Loucy (cell line): ENCODE data around the gene OR7G1.

Experiments
- H2AFZ ChIP-seq: fragments of 200-600 bp; sonication (generic); 2 replicates; pipeline ENCODE4 v1.6.0; 2016; ENCODE audit warnings: antibody characterized with exemption, mild to moderate bottlenecking, low read length, moderate library complexity
- H3F3A ChIP-seq: fragments of 200-600 bp; 2 replicates; pipeline ENCODE4 v1.6.0; 2016; ENCODE audit warnings: antibody characterized with exemption, low read depth, mild to moderate bottlenecking
- H3K27me3 ChIP-seq: fragments of 200-600 bp; sonication (generic); 2 replicates; pipeline ENCODE4 v1.6.1; 2014; ENCODE audit warnings: low read length, mild to moderate bottlenecking; ENCODE audit not compliant: insufficient read depth, poor library complexity, severe bottlenecking
- H3K36me3 ChIP-seq: fragments of 200-600 bp; sonication (generic); 2 replicates; pipeline ENCODE4 v1.6.1; 2016; ENCODE audit warnings: low read length; ENCODE audit not compliant: insufficient read depth
- H3K4me1 ChIP-seq: fragments of 200-600 bp; sonication (generic); 2 replicates; pipeline ENCODE4 v1.5.1; 2014; ENCODE audit warnings: low read length, mild to moderate bottlenecking; ENCODE audit not compliant: insufficient read depth, poor library complexity, severe bottlenecking
- H3K4me2 ChIP-seq: fragments of 200-600 bp; sonication (generic); 2 replicates; pipeline ENCODE4 v1.6.0; 2014; ENCODE audit warnings: antibody characterized with exemption, low read length, low read depth, mild to moderate bottlenecking; ENCODE audit not compliant: poor library complexity, severe bottlenecking
- H3K4me3 ChIP-seq: fragments of 200-600 bp; sonication (generic); 2 replicates; pipeline ENCODE4 v1.5.1; 2014; ENCODE audit warnings: low read length, mild to moderate bottlenecking, mixed read lengths; ENCODE audit not compliant: poor library complexity, severe bottlenecking
- H3K79me2 ChIP-seq: fragments of 200-600 bp; sonication (generic); 2 replicates; pipeline ENCODE4 v1.6.1; 2014; ENCODE audit warnings: low read length; ENCODE audit not compliant: insufficient read depth
- H3K9ac ChIP-seq: fragments of 200-600 bp; sonication (generic); 2 replicates; pipeline ENCODE4 v1.6.0; 2014; ENCODE audit warnings: mild to moderate bottlenecking, low read depth, low read length, moderate library complexity; ENCODE audit not compliant: poor library complexity, severe bottlenecking
- H3K9me2 ChIP-seq: fragments of 200-600 bp; sonication (generic); replicated peaks from 2 replicates; pipeline ENCODE4 v1.6.1; 2016; ENCODE audit warnings: low read depth, low read length, mixed read lengths
- H3K9me3 ChIP-seq: fragments of 200-600 bp; sonication (generic); 2 replicates; pipeline ENCODE4 v1.6.1; 2014; ENCODE audit warnings: mild to moderate bottlenecking, antibody characterized with exemption, low read length, low read depth; ENCODE audit not compliant: insufficient read depth
- H4K20me1 ChIP-seq: fragments of 200-600 bp; sonication (generic); 2 replicates; pipeline ENCODE4 v1.6.0; 2014; ENCODE audit warnings: antibody characterized with exemption, low read length, mild to moderate bottlenecking; ENCODE audit not compliant: insufficient read depth, poor library complexity, severe bottlenecking
- EZH2phosphoT487 ChIP-seq: fragments of 200-600 bp; IDR thresholded peaks from 2 replicates; pipeline ENCODE4 v1.6.1; 2018; ENCODE audit warnings: antibody characterized with exemption, mild to moderate bottlenecking, moderate library complexity, borderline replicate concordance
- TF ChIP-seq, protein P1 (sequence below): fragments of 200-600 bp; sonication (generic); conservative IDR thresholded peaks from 2 replicates; pipeline ENCODE4 v1.5.1; 2014; ENCODE audit warnings: mild to moderate bottlenecking, antibody characterized with exemption, low read length

OR7G1 gene

DNA sequence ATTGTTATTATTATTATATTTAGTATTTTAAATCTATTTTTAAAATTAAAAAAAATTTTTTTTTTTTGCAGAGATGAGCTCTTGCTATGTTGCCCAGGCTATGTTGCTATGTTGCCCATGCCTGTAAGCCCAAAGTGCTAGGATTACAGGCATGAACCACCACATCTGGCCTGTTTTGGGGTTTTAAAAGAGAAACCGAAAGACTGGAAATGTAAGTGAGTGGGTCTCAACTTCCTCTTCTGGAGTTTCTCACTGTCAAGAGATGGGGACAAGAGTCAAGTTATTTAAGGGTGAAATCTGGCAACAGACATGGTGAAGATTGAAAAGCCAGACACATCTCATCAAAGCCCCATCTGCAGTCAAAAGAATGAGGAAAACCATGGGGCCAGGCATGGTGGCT, 15.4 kb upstream of the OR7G1 start:
- TF ChIP-seq, protein P1, sequence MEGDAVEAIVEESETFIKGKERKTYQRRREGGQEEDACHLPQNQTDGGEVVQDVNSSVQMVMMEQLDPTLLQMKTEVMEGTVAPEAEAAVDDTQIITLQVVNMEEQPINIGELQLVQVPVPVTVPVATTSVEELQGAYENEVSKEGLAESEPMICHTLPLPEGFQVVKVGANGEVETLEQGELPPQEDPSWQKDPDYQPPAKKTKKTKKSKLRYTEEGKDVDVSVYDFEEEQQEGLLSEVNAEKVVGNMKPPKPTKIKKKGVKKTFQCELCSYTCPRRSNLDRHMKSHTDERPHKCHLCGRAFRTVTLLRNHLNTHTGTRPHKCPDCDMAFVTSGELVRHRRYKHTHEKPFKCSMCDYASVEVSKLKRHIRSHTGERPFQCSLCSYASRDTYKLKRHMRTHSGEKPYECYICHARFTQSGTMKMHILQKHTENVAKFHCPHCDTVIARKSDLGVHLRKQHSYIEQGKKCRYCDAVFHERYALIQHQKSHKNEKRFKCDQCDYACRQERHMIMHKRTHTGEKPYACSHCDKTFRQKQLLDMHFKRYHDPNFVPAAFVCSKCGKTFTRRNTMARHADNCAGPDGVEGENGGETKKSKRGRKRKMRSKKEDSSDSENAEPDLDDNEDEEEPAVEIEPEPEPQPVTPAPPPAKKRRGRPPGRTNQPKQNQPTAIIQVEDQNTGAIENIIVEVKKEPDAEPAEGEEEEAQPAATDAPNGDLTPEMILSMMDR = no peak
- TF ChIP-seq EZH2phosphoT487 = no peak
- H3F3A ChIP-seq = no peaks in the 10 kb centered on the region
- H3K4me1 ChIP-seq = no peaks in the 10 kb centered on the region
- no peaks in the 10 kb centered on the region for H3K9me3 ChIP-seq
- H3K9ac ChIP-seq = no peak overlapping the region
- H3K36me3 ChIP-seq = no peaks in the 10 kb centered on the region
- no peaks in the 10 kb centered on the region for H3K79me2 ChIP-seq
- H4K20me1 ChIP-seq = no peaks in the 10 kb centered on the region
- no peak overlapping the region for H3K4me3 ChIP-seq
- no peaks in the 10 kb centered on the region for H3K9me2 ChIP-seq
- no peaks in the 10 kb centered on the region for H3K27me3 ChIP-seq
- H2AFZ ChIP-seq = no peak overlapping the region
- no peak overlapping the region for H3K4me2 ChIP-seq

DNA sequence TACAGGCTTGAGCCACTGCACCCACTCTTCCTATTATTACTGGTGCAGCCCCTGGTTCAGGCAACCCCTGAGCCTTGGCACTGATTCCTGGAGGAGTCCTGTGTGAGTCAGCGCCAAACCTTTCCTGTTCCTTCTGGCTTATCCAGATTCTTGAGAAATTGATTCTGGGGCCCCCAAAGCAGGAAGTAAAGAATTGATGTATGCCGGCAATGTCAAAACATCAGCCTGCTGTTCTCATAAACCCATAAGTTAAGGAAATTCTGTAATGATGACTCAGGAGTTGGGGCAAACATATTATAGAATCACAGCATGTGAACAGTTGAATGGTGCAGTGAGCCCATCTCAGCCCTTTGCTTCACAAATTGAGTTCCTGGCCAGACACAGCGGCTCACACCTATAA, 12.6 kb upstream of the OR7G1 start:
- Histone ChIP-seq H3K9me3 (no peaks in the 10 kb centered on the region), H3K9me2 (no peaks in the 10 kb centered on the region), H3K4me1 (no peaks in the 10 kb centered on the region), H3K4me3 (no peak overlapping the region), H4K20me1 (no peaks in the 10 kb centered on the region), H3F3A (no peaks in the 10 kb centered on the region), H3K36me3 (no peaks in the 10 kb centered on the region), H3K4me2 (no peak overlapping the region), H2AFZ (no peak overlapping the region), H3K27me3 (no peaks in the 10 kb centered on the region), H3K9ac (no peak overlapping the region), H3K79me2 (no peaks in the 10 kb centered on the region)
- TF ChIP-seq, protein P1 = no peak
- TF ChIP-seq EZH2phosphoT487 = no peak

DNA sequence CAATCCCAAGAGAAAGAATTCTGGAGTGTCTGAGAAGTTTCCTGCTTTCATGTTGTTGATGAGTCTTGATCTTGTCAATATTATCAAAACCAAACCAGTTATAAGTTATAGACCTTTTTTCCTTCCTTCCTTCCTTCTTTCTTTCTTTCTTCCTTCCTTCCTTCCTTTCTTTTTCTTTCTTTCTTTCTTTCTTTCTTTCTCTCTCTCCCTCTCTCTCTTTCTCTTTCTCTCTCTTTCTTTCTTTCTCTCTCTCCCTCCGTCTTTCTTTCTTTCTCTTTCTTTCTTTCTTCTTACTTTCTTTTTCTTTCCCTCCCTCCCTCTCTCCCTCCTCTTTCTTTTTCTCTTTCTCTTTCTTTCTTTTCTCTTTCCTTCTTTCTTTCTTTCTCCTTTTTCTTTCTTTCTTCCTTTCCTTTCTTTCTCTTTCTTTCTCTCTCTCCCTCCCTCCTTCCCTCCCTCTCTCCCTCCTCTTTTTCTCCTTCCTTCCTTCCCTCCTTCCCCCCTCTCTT, 11.4 kb upstream of the OR7G1 start, which contains the start of gene OR7G3:
OR7G3 (minus strand) TSS at position 51 of the 506 bp plus-strand sequence; CDS start at position 51, 0 bp downstream.
- no peaks in the 10 kb centered on the region for H4K20me1 ChIP-seq
- H3K4me3 ChIP-seq = no peak within 1 kb of the TSS
- no peaks in the 10 kb centered on the region for H3K79me2 ChIP-seq
- no peaks in the 10 kb centered on the region for H3K4me1 ChIP-seq
- H3K9me2 ChIP-seq = no peaks in the 10 kb centered on the region
- H3K9ac ChIP-seq = no peak within 1 kb of the TSS
- no peaks in the 10 kb centered on the region for H3K27me3 ChIP-seq
- H3K9me3 ChIP-seq = no peaks in the 10 kb centered on the region
- H3F3A ChIP-seq = no peaks in the 10 kb centered on the region
- no peaks in the 10 kb centered on the region for H3K36me3 ChIP-seq
- no peak within 1 kb of the TSS for H2AFZ ChIP-seq
- TF ChIP-seq, protein P1 = no peak
- no peak for TF ChIP-seq EZH2phosphoT487
- H3K4me2 ChIP-seq = no peak within 1 kb of the TSS
